ENCODE data around the gene KCNA1.

DNA sequence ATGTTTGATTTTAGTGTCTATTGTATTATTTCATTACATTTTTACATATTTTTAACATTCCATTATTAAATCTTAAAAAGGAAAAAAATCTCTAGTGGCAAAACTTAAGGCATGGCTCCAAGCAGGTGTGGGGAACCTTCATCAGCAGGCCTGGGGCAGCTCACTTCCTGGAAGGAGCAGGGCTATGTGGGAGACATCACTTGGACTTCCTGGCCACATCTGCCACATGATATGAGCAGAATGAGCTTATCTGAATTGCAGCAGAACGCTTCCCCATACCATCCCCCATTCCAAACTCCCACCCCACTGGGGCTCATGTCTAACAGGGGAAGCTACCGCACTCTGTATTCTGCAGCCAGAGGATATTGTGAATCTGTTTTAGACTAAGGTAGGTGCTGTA lies 35.0 kb upstream of the KCNA1 start:
- TF ChIP-seq, protein P1, sequence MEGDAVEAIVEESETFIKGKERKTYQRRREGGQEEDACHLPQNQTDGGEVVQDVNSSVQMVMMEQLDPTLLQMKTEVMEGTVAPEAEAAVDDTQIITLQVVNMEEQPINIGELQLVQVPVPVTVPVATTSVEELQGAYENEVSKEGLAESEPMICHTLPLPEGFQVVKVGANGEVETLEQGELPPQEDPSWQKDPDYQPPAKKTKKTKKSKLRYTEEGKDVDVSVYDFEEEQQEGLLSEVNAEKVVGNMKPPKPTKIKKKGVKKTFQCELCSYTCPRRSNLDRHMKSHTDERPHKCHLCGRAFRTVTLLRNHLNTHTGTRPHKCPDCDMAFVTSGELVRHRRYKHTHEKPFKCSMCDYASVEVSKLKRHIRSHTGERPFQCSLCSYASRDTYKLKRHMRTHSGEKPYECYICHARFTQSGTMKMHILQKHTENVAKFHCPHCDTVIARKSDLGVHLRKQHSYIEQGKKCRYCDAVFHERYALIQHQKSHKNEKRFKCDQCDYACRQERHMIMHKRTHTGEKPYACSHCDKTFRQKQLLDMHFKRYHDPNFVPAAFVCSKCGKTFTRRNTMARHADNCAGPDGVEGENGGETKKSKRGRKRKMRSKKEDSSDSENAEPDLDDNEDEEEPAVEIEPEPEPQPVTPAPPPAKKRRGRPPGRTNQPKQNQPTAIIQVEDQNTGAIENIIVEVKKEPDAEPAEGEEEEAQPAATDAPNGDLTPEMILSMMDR (IDR thresholded peaks at IDR 0.05; ENCODE audit: low read length), result no peak
- TF ChIP-seq EZH2phosphoT487 (IDR thresholded peaks at IDR 0.05; ENCODE audit: low read length) (no peak), EZH2 (optimal IDR thresholded peaks at IDR 0.05; ENCODE audit: low read depth, low read length) (no peak)
